HG02852 (cell line): Measurements from ENCODE around the gene LCN15.
"Not testable (repeated sequence)": the region's sequence is repeated elsewhere in the genome, so short reads cannot be mapped to it uniquely, and the experiment has no call there.

Source experiments
- ATAC-seq: cut with Tn5 transposase; IDR thresholded peaks from one replicate; pipeline ENCODE4 v1.9.1; 2021; ENCODE audit warnings: mild to moderate bottlenecking, moderate library complexity; ENCODE audit not compliant: unreplicated experiment

The LCN15 gene

GRCh38 chr9:136775191-136775590 is 10.9 kb upstream of the LCN15 start:
- no peak for ATAC-seq

GRCh38 chr9:136774416-136775045 is 10.2 kb upstream of the LCN15 start:
- ATAC-seq: no peak

- no peak for ATAC-seq
Observed at GRCh38 chr9:136773386-136774044, 9.2 kb upstream of the LCN15 start.

GRCh38 chr9:136771907-136772415 is 7.6 kb upstream of the LCN15 start:
- no peak for ATAC-seq

GRCh38 chr9:136769710-136770191 is 5.4 kb upstream of the LCN15 start:
- no peak for ATAC-seq

- not testable (repeated sequence) for ATAC-seq
Observed at GRCh38 chr9:136766410-136767120, 2.2 kb upstream of the LCN15 start.

- ATAC-seq: not testable (repeated sequence)
Observed at GRCh38 chr9:136765745-136766409, 1.6 kb upstream of the LCN15 start.

- ATAC-seq: no peak
Observed at GRCh38 chr9:136765041-136765440, 723 bp upstream of the LCN15 start.

- ATAC-seq: no peak
Observed at GRCh38 chr9:136763649-136764035, 676 bp downstream of the LCN15 start.

GRCh38 chr9:136762915-136763648 is 1.2 kb downstream of the LCN15 start:
- no peak for ATAC-seq

- ATAC-seq: no peak
Observed at GRCh38 chr9:136762221-136762691, 2.1 kb downstream of the LCN15 start.

- ATAC-seq: no peak
Observed at GRCh38 chr9:136761545-136761981, 2.8 kb downstream of the LCN15 start.

GRCh38 chr9:136760834-136761544 is 3.3 kb downstream of the LCN15 start:
- ATAC-seq: not testable (repeated sequence)

GRCh38 chr9:136760424-136760823 is 3.9 kb downstream of the LCN15 start:
- no peak for ATAC-seq

- ATAC-seq: no peak
Observed at GRCh38 chr9:136759436-136760325, 4.6 kb downstream of the LCN15 start.

GRCh38 chr9:136759001-136759400 is 5.3 kb downstream of the LCN15 start:
- no peak for ATAC-seq

- no peak for ATAC-seq
Observed at GRCh38 chr9:136757751-136758140, 6.6 kb downstream of the LCN15 start.

GRCh38 chr9:136757328-136757727 is 7.0 kb downstream of the LCN15 start:
- ATAC-seq: no peak

GRCh38 chr9:136756836-136757235 is 7.5 kb downstream of the LCN15 start:
- ATAC-seq: no peak
